HG03432 (cell line): ENCODE data around the gene IFI30.
A peak's percentile ranks its signal among the peaks of the same experiment; 100 is the strongest.
"Not testable (repeated sequence)": the region's sequence is repeated elsewhere in the genome, so short reads cannot be mapped to it uniquely, and the experiment has no call there.

Experiments
- ATAC-seq: cut with Tn5 transposase; IDR thresholded peaks from one replicate; pipeline ENCODE4 v1.9.1; 2021; ENCODE audit warnings: mild to moderate bottlenecking, moderate library complexity; ENCODE audit not compliant: unreplicated experiment

IFI30 gene

GRCh38 chr19:18202397-18202777 lies 28.8 kb downstream of the IFI30 start:
- ATAC-seq = no peak

- no peak for ATAC-seq
Measured at GRCh38 chr19:18202778-18203407, 29.3 kb downstream of the IFI30 start.

- ATAC-seq = no peak
Measured at GRCh38 chr19:18203408-18203862, 29.8 kb downstream of the IFI30 start.

- peak; percentile 85 for ATAC-seq
Measured at GRCh38 chr19:18203863-18204393, 30.3 kb downstream of the IFI30 start, which contains the start of gene RAB3A. RAB3A (minus strand) TSS chr19:18204042; CDS start chr19:18202740, 1,302 bp downstream.

- ATAC-seq = peak; percentile 12
Measured at GRCh38 chr19:18204394-18205199, 31.0 kb downstream of the IFI30 start.

- no peak for ATAC-seq
Measured at GRCh38 chr19:18205200-18205892, 31.7 kb downstream of the IFI30 start.

GRCh38 chr19:18206018-18206417 lies 32.4 kb downstream of the IFI30 start:
- ATAC-seq = no peak

GRCh38 chr19:18208098-18208951 lies 34.7 kb downstream of the IFI30 start:
- no peak for ATAC-seq

- ATAC-seq = not testable (repeated sequence)
Measured at GRCh38 chr19:18209912-18210311, 36.3 kb downstream of the IFI30 start.

- no peak for ATAC-seq
Measured at GRCh38 chr19:18211683-18212082, 38.1 kb downstream of the IFI30 start.

GRCh38 chr19:18214779-18215433 lies 41.3 kb downstream of the IFI30 start:
- ATAC-seq = no peak

- no peak for ATAC-seq
Measured at GRCh38 chr19:18216789-18217188, 43.2 kb downstream of the IFI30 start.

- ATAC-seq = no peak
Measured at GRCh38 chr19:18218159-18218558, 44.5 kb downstream of the IFI30 start.

GRCh38 chr19:18218600-18218999 lies 45.0 kb downstream of the IFI30 start:
- no peak for ATAC-seq

GRCh38 chr19:18219911-18220631 lies 46.5 kb downstream of the IFI30 start:
- no peak for ATAC-seq

GRCh38 chr19:18220632-18221275 lies 47.1 kb downstream of the IFI30 start:
- ATAC-seq = no peak

- no peak for ATAC-seq
Measured at GRCh38 chr19:18221815-18222725, 48.5 kb downstream of the IFI30 start.
